K562 (cell line): ENCODE measurements around the gene PACSIN2. TPM values are rescaled to one million over a fixed set of nuclear protein-coding genes. Genes with fewer than 3 reads are reported as not detected.

ENCODE experiments used
- ATAC-seq: fragments of 200-7000 bp; cut with Tn5 transposase; 3 replicates; pipeline ENCODE4 v1.9.1; 2020; ENCODE audit warnings: moderate library complexity
- BruUV-seq: library from RNA; stranded (reverse); fragments of 400-500 nt; replicated peaks from 2 replicates; lab custom pipeline; 2021; lab: Mats Ljungman, UMichigan
- CTCF ChIA-PET: fragments of 300-600 bp; formaldehyde crosslinking; extraction: SDS; loops from one replicate; lab custom pipeline; 2021; ENCODE audit warnings: low intra/inter-chr PET ratio; lab: Yijun Ruan, JAX
- POLR2A ChIA-PET: fragments of 300-600, 350-650 bp; sonication (Branson Sonifier 250); formaldehyde crosslinking; extraction: SDS; loops from one replicate; lab custom pipeline; 2021; ENCODE audit warnings: antibody characterized with exemption, inconsistent platforms; lab: Yijun Ruan, JAX
- DNase-seq, 4 experiments: peaks; one replicate each; pipeline versions ENCODE4 v3.0.0 to v3.0.0-alpha.2; 2011 to 2018; ENCODE audit warnings: low spot score in 3 of 4, mixed read lengths in 3 of 4; ENCODE audit errors: extremely low read depth in 1 of 4
- FAIRE-seq: peaks from 2 replicates; lab custom pipeline; 2011; peaks lifted over from hg19 to GRCh38; lab: Jason Lieb, UNC
- H2AFZ ChIP-seq: 2 replicates; pipeline ENCODE4 v1.6.0; 2011; ENCODE audit warnings: low read depth, low read length, control low read depth, inconsistent platforms
- H3K27ac ChIP-seq: fragments of 200-600 bp; 3 replicates; pipeline ENCODE4 v1.8.0; 2011; ENCODE audit warnings: low read depth, mild to moderate bottlenecking, control low read depth, inconsistent platforms, low read length, moderate library complexity, mixed read lengths; ENCODE audit errors: extremely low read depth
- H3K27me3 ChIP-seq, 2 experiments: fragments of 300-600 bp in 1 of 2; 2 replicates in 1 of 2; 3 replicates in 1 of 2; pipeline versions ENCODE4 v1.6.0 to v1.8.0; 2011; ENCODE audit warnings: inconsistent platforms in 2 of 2, low read length in 2 of 2, mild to moderate bottlenecking in 1 of 2, mixed read lengths in 1 of 2, moderate library complexity in 1 of 2; ENCODE audit not compliant: control insufficient read depth in 2 of 2, insufficient read depth in 2 of 2
- H3K36me3 ChIP-seq: fragments of 300-600 bp; 3 replicates; pipeline ENCODE4 v1.8.0; 2011; ENCODE audit warnings: mild to moderate bottlenecking, low read length, inconsistent platforms; ENCODE audit not compliant: control insufficient read depth, insufficient read depth
- H3K4me1 ChIP-seq, 2 experiments: fragments of 200-600 bp in 1 of 2; replicated peaks in 1 of 2; 2 replicates in 1 of 2; 3 replicates in 1 of 2; pipeline versions ENCODE4 v1.5.1 to v1.8.0; 2011; ENCODE audit warnings: inconsistent platforms in 2 of 2, low read length in 2 of 2, mild to moderate bottlenecking in 1 of 2, mixed read lengths in 1 of 2, moderate library complexity in 1 of 2; ENCODE audit not compliant: control insufficient read depth in 2 of 2, insufficient read depth in 2 of 2
- H3K4me2 ChIP-seq: 2 replicates; pipeline ENCODE4 v1.6.1; 2011; ENCODE audit warnings: low read length, control low read depth, inconsistent platforms, mixed read lengths; ENCODE audit not compliant: insufficient read depth
- H3K4me3 ChIP-seq: fragments of 200-600 bp; sonication (generic), shearing (Covaris generic); 2 replicates; pipeline ENCODE4 v1.5.1; 2016; ENCODE audit warnings: control low read depth, inconsistent platforms
- H3K79me2 ChIP-seq: fragments of 200-600 bp; 3 replicates; pipeline ENCODE4 v1.8.0; 2011; ENCODE audit warnings: low read length, inconsistent platforms; ENCODE audit not compliant: control insufficient read depth, insufficient read depth
- H3K9ac ChIP-seq, 2 experiments: 2 replicates each; pipeline versions ENCODE4 v1.6.0 to v1.6.1; 2011; ENCODE audit warnings: low read depth in 2 of 2, low read length in 2 of 2, control low read depth in 1 of 2, inconsistent platforms in 1 of 2, mild to moderate bottlenecking in 1 of 2, mixed read lengths in 1 of 2; ENCODE audit not compliant: insufficient read depth in 1 of 2
- H3K9me1 ChIP-seq: one replicate; pipeline ENCODE4 v1.6.0; 2011; ENCODE audit warnings: inconsistent platforms, mild to moderate bottlenecking, low read length, moderate library complexity; ENCODE audit not compliant: control insufficient read depth, insufficient read depth
- H3K9me3 ChIP-seq: replicated peaks from 2 replicates; pipeline ENCODE4 v1.5.1; 2011; ENCODE audit warnings: low read depth, low read length, inconsistent platforms; ENCODE audit not compliant: control insufficient read depth, insufficient read depth
- H4K20me1 ChIP-seq: replicated peaks from 2 replicates; pipeline ENCODE4 v1.6.1; 2011; ENCODE audit warnings: low read length, inconsistent platforms, mixed read lengths; ENCODE audit not compliant: control insufficient read depth, insufficient read depth
- BCOR ChIP-seq: fragments of 450-650 bp; IDR thresholded peaks from 2 replicates; pipeline ENCODE4 v1.6.1; 2016
- CHCHD3 ChIP-seq: fragments of 250-450 bp; sonication (Bioruptor Pico); IDR thresholded peaks from 2 replicates; pipeline ENCODE4 v2.1.2; 2022; ENCODE audit warnings: mild to moderate bottlenecking
- E2F4 ChIP-seq: sonication (generic); formaldehyde crosslinking; IDR thresholded peaks from 2 replicates; pipeline ENCODE4 v1.8.0; 2022; ENCODE audit warnings: mild to moderate bottlenecking, low read depth, missing genetic modification reagents
- FOXA1 ChIP-seq: fragments of 450-650 bp; IDR thresholded peaks from 2 replicates; pipeline ENCODE4 v1.6.1; 2016; ENCODE audit warnings: mild to moderate bottlenecking, borderline replicate concordance
- HLTF ChIP-seq: fragments of 450-650 bp; IDR thresholded peaks from 2 replicates; pipeline ENCODE4 v1.6.1; 2016
- HMGN3 ChIP-seq: IDR thresholded peaks from 2 replicates; pipeline ENCODE4 v1.6.1; 2011; ENCODE audit warnings: borderline replicate concordance, low read depth, mild to moderate bottlenecking, mixed read lengths, low read length; ENCODE audit not compliant: insufficient read length; ENCODE audit errors: extremely low read depth
- KDM5B ChIP-seq: fragments of 200-600 bp; sonication (generic); IDR thresholded peaks from 2 replicates; pipeline ENCODE4 v1.6.1; 2012; ENCODE audit warnings: low read depth, mild to moderate bottlenecking, moderate library complexity, low read length, control low read depth, inconsistent platforms; ENCODE audit not compliant: insufficient replicate concordance
- LCOR ChIP-seq: sonication (generic); formaldehyde crosslinking; IDR thresholded peaks from 2 replicates; pipeline ENCODE4 v1.8.0; 2022; ENCODE audit warnings: mild to moderate bottlenecking, missing genetic modification reagents
- MYNN ChIP-seq, 2 experiments: sonication (generic); formaldehyde crosslinking in 1 of 2; IDR thresholded peaks; 2 replicates each; pipeline versions ENCODE4 v1.5.0 to v1.6.1; 2016 to 2020; ENCODE audit warnings: antibody characterized with exemption in 1 of 2, missing genetic modification reagents in 1 of 2
- NBN ChIP-seq: fragments of 450-650 bp; IDR thresholded peaks from 2 replicates; pipeline ENCODE4 v1.6.1; 2016; ENCODE audit warnings: low read depth, mild to moderate bottlenecking
- NR0B1 ChIP-seq: fragments of 450-650 bp; IDR thresholded peaks from one replicate; pipeline ENCODE4 v1.6.1; 2018; ENCODE audit warnings: mild to moderate bottlenecking, moderate library complexity; ENCODE audit not compliant: partially characterized antibody
- PRMT5 ChIP-seq: sonication (generic); formaldehyde crosslinking; IDR thresholded peaks from 2 replicates; pipeline ENCODE4 v1.5.0; 2020; ENCODE audit warnings: missing genetic modification reagents
- PTTG1 ChIP-seq: fragments of 450-650 bp; IDR thresholded peaks from 2 replicates; pipeline ENCODE4 v1.6.1; 2016; ENCODE audit warnings: low read depth, mild to moderate bottlenecking, missing genetic modification characterization, missing compliant biosample characterization
- RAD21 ChIP-seq, 2 experiments: fragments of 250-450 bp in 1 of 2; fragments of 450-650 bp in 1 of 2; sonication (Bioruptor Pico) in 1 of 2; formaldehyde crosslinking in 1 of 2; IDR thresholded peaks in 1 of 2; conservative IDR thresholded peaks in 1 of 2; 2 replicates each; pipeline versions ENCODE4 v1.4.0 to v1.8.0; 2020 to 2022; ENCODE audit warnings: mild to moderate bottlenecking in 2 of 2, moderate library complexity in 1 of 2
- RBFOX2 ChIP-seq: fragments of 200-400 bp; formaldehyde crosslinking; IDR thresholded peaks from 2 replicates; pipeline ENCODE4 v1.6.1; 2017; ENCODE audit warnings: low read depth, mild to moderate bottlenecking, low read length, moderate library complexity
- RUNX1 ChIP-seq: sonication (generic); IDR thresholded peaks from 2 replicates; pipeline ENCODE4 v1.6.1; 2016; ENCODE audit warnings: antibody characterized with exemption, low read depth
- TBP ChIP-seq: optimal IDR thresholded peaks from 2 replicates; pipeline ENCODE3; 2011; ENCODE audit warnings: low read depth, low read length, improper control_type of control experiment
- XRCC4 ChIP-seq: IDR thresholded peaks from one replicate; pipeline ENCODE4 v1.6.1; 2011; ENCODE audit not compliant: insufficient read depth, insufficient read length; ENCODE audit errors: extremely low read depth
- ZBTB49 ChIP-seq: sonication (generic); formaldehyde crosslinking; IDR thresholded peaks from 2 replicates; pipeline ENCODE4 v1.8.0; 2022; ENCODE audit warnings: missing genetic modification reagents, mild to moderate bottlenecking, borderline replicate concordance
- ZFP30 ChIP-seq: fragments of 250-450 bp; sonication (Bioruptor Pico); IDR thresholded peaks from 2 replicates; pipeline ENCODE4 v1.8.0; 2022; ENCODE audit warnings: moderate library complexity, mild to moderate bottlenecking, inconsistent platforms, borderline replicate concordance
- WGBS: fragments of 100-300 bp; shearing (Covaris generic); methylation state at CpG from one replicate; pipeline ENCODE4 v1.1.6; 2016; ENCODE audit warnings: low coverage, mixed read lengths; ENCODE audit not compliant: insufficient coverage; ENCODE audit errors: missing lambda C conversion rate; 5-methylcytosine and 5-hydroxymethylcytosine counted together
- in situ Hi-C: fragments of 300-500 bp; cut with MboI; formaldehyde crosslinking; loops from 4 replicates; pipeline ENCODE4 v1.15.0; 2018; ENCODE audit warnings: inconsistent platforms, mixed read lengths
- intact Hi-C: fragments of 100-400 bp; cut with micrococcal nuclease; formaldehyde crosslinking; loops from 2 replicates; pipeline ENCODE4 v1.14.2; 2022
- polyA plus RNA-seq, 8 experiments: library from polyadenylated mRNA; depleted of rRNA in 4 of 8; stranded (reverse) in 5 of 8; unstranded in 3 of 8; fragments of >200 nt; fragmentation: Nextera tagmentation in 2 of 8; fragmentation: Illumina TruSeq in 1 of 8; extraction: Ambion mirVana in 2 of 8; extraction: Trizol in 1 of 8; gene quantifications; 2 replicates each; pipeline versions ENCODE4 v1.2.1 to v1.2.3, GENCODE V29; 2011 to 2014; ENCODE audit warnings: inconsistent platforms in 1 of 8, missing spikeins in 1 of 8
- total RNA-seq, 7 experiments: library from RNA; depleted of rRNA in 6 of 7; stranded (reverse); fragments of >200 nt in 6 of 7; fragmentation: Illumina TruSeq in 2 of 7; extraction: Trizol in 2 of 7; gene quantifications; 2 replicates each; pipeline versions ENCODE4 v1.2.1 to v1.2.3, GENCODE V29; 2011 to 2021; ENCODE audit warnings: low replicate concordance in 1 of 7

Gene PACSIN2
- total and polyA plus RNA-seq, 9 of the 15 experiments (the other 6 are each of a cell fraction or from before 2014, with no cell fraction given): 0.45 to 45.1 (median 23.9) TPM

GRCh38 chr22:42942351-42942750 lies 72.6 kb downstream of the PACSIN2 start:
- ChIA-PET CTCF (no interaction called here), POLR2A (no interaction called here)
- Histone ChIP-seq H3K27ac (no peak overlapping the region), H3K9me1 (no peaks in the 10 kb centered on the region), H3K79me2 (peaks cover 24% of the 10 kb centered on the region), H3K4me1 (peaks cover 30 to 32% of the 10 kb centered on the region in 2 experiments), H3K4me3 (no peak overlapping the region), H3K9me3 (no peaks in the 10 kb centered on the region), H3K9ac (no peak overlapping the region), H4K20me1 (peaks cover 54% of the 10 kb centered on the region), H2AFZ (no peak overlapping the region), H3K4me2 (no peak overlapping the region), H3K27me3 (no peaks in the 10 kb centered on the region), H3K36me3 (0 out of 3 replicates have a peak, but pooled peaks cover 3% of the 10 kb centered on the region)
- no TSS peak for BruUV-seq
- in situ Hi-C loops: no loop called here
- TF ChIP-seq RBFOX2 (no peak), NR0B1 (no peak), CHCHD3 (CRISPR knock-in tag) (no peak), BCOR (no peak), ZBTB49 (no peak), PTTG1 (tag) (no peak), TBP (no peak), FOXA1 (no peak), HMGN3 (no peak), E2F4 (CRISPR knock-in tag) (no peak), PRMT5 (CRISPR knock-in tag) (no peak), RUNX1 (no peak), NBN (no peak), KDM5B (no peak), LCOR (CRISPR knock-in tag) (no peak), ZFP30 (CRISPR knock-in tag) (no peak), MYNN (IDR thresholded peaks at IDR 0.05) (no peak), MYNN (CRISPR knock-in tag; IDR thresholded peaks at IDR 0.05) (no peak), XRCC4 (no peak), RAD21 (CRISPR knock-in tag; conservative IDR thresholded peaks at IDR 0.05 in 1 of 2, IDR thresholded peaks at IDR 0.05 in 1 of 2) (no peak), HLTF (no peak)
- WGBS: 50% methylated on average over 2 of the region's 2 CpGs
- intact Hi-C loops: no loop called here
- FAIRE-seq (no peak), ATAC-seq (no peak), DNase-seq (no peak)
